ENCODE measurements around the gene SYNE4.

DNA sequence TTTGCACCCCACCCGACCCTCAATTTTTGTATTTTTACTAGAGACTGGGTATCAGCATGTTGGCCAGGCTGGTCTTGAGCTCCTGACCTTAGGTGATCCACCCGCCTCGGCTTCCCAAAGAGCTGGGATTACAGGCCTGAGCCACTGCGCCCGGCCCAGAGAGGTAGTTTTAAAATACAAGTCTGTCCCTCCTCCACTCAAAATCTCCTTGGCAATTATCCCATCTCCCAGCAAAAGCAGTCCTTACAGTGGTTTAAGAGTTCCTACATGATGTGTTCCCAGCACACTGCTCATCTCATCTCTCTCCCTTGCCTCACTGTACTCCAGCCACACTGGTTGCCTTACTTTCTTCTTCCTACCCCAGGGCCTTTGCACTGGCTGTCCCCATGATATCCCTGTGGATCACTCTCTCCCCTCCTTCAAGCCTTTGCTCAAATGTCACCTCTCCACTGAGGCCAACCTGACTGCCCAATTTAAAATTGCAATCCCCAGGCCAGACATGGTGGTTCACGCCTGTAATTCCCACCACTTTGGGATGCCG lies 48.1 kb downstream of the SYNE4 start:
- TF ChIP-seq CTCF (IDR thresholded peaks at IDR 0.05) (no peak), POLR2A (IDR thresholded peaks at IDR 0.05) (no peak)
